MM.1S (cell line): Measurements from ENCODE around the gene CPXM1.

Experiments
- CTCF ChIP-seq: fragments of 300-600 bp; sonication (generic); IDR thresholded peaks from 2 replicates; pipeline ENCODE4 v1.5.1; 2016; ENCODE audit warnings: antibody characterized with exemption, low read length, mixed read lengths
- EZH2 ChIP-seq: fragments of 300-600 bp; sonication (generic); optimal IDR thresholded peaks from 2 replicates; pipeline ENCODE3; 2017; ENCODE audit warnings: low read depth, mild to moderate bottlenecking, antibody characterized with exemption, low read length, mixed read lengths
- EZH2phosphoT487 ChIP-seq: fragments of 300-600 bp; sonication (generic); IDR thresholded peaks from 2 replicates; pipeline ENCODE4 v1.6.1; 2018; ENCODE audit warnings: antibody characterized with exemption, low read length

- TF ChIP-seq CTCF (no peak), EZH2 (no peak), EZH2phosphoT487 (no peak)
Observed at GRCh38 chr20:2763186-2763585, 37.2 kb downstream of the CPXM1 start.
